PC-3 (cell line): ENCODE results near the gene LRCOL1. TPM values are rescaled to one million over a fixed set of nuclear protein-coding genes. Genes with fewer than 3 reads are reported as not detected.

Experiments used
- ATAC-seq: fragments of 200-7000 bp; cut with Tn5 transposase; 2 replicates; pipeline ENCODE4 v1.9.1; 2020; ENCODE audit warnings: mild to moderate bottlenecking, moderate library complexity
- BruUV-seq: library from RNA; stranded (reverse); fragments of 400-500 nt; replicated peaks from 2 replicates; lab custom pipeline; 2021; lab: Mats Ljungman, UMichigan
- CTCF ChIA-PET: fragments of 300-600 bp; sonication (Branson Sonifier 250); formaldehyde crosslinking; loops from one replicate; lab custom pipeline; 2022; ENCODE audit warnings: antibody characterized with exemption; lab: Charles Lee
- POLR2A ChIA-PET: fragments of 300-600 bp; sonication (Branson Sonifier 250); formaldehyde crosslinking; loops from one replicate; lab custom pipeline; 2022; ENCODE audit warnings: antibody characterized with exemption; ENCODE audit not compliant: unreplicated experiment; lab: Charles Lee
- DNase-seq: peaks from one replicate; pipeline ENCODE4 v3.0.0-alpha.2; 2015
- H2AFZ ChIP-seq: fragments of 300-600 bp; sonication (generic); 2 replicates; pipeline ENCODE4 v1.6.0; 2016; ENCODE audit warnings: antibody characterized with exemption, low read length
- H3F3A ChIP-seq: fragments of 300-600 bp; sonication (generic); one replicate; pipeline ENCODE4 v1.6.0; 2017; ENCODE audit warnings: antibody characterized with exemption, low read length, control low read depth, mild to moderate bottlenecking; ENCODE audit not compliant: unreplicated experiment
- H3K27ac ChIP-seq: fragments of 300-600 bp; sonication (generic); 2 replicates; pipeline ENCODE4 v1.5.1; 2016; ENCODE audit warnings: mild to moderate bottlenecking, low read length
- H3K27me3 ChIP-seq: fragments of 300-600 bp; sonication (generic); 2 replicates; pipeline ENCODE4 v1.6.1; 2016; ENCODE audit warnings: low read length, mixed read lengths
- H3K36me3 ChIP-seq: fragments of 300-600 bp; sonication (generic); 2 replicates; pipeline ENCODE4 v1.6.1; 2016; ENCODE audit warnings: low read depth, mixed run types, low read length, mixed read lengths
- H3K4me1 ChIP-seq: fragments of 300-600 bp; sonication (generic); 2 replicates; pipeline ENCODE4 v1.5.1; 2016; ENCODE audit warnings: low read length; ENCODE audit not compliant: insufficient read depth
- H3K4me2 ChIP-seq: fragments of 300-600 bp; sonication (generic); 2 replicates; pipeline ENCODE4 v1.6.0; 2016; ENCODE audit warnings: low read length
- H3K4me3 ChIP-seq: fragments of 300-600 bp; sonication (generic); 2 replicates; pipeline ENCODE4 v1.5.1; 2016; ENCODE audit warnings: mild to moderate bottlenecking, low read length, mixed read lengths
- H3K79me2 ChIP-seq: fragments of 300-600 bp; sonication (generic); 2 replicates; pipeline ENCODE4 v1.6.1; 2017; ENCODE audit warnings: low read length, mixed read lengths
- H3K9ac ChIP-seq: fragments of 300-600 bp; sonication (generic); 2 replicates; pipeline ENCODE4 v1.6.0; 2016; ENCODE audit warnings: mild to moderate bottlenecking, low read length
- H3K9me2 ChIP-seq: fragments of 300-600 bp; sonication (generic); replicated peaks from 2 replicates; pipeline ENCODE4 v1.6.1; 2016; ENCODE audit warnings: mixed run types, low read length, mixed read lengths
- H3K9me3 ChIP-seq: fragments of 300-600 bp; sonication (generic); 2 replicates; pipeline ENCODE4 v1.6.1; 2016; ENCODE audit warnings: low read length, mixed read lengths
- H4K20me1 ChIP-seq: fragments of 300-600 bp; sonication (generic); 2 replicates; pipeline ENCODE4 v1.6.1; 2016; ENCODE audit warnings: low read length, mixed read lengths
- EZH2 ChIP-seq: fragments of 300-600 bp; sonication (generic); IDR thresholded peaks from one replicate; pipeline ENCODE4 v1.6.1; 2017; ENCODE audit warnings: antibody characterized with exemption, mild to moderate bottlenecking, low read length; ENCODE audit not compliant: unreplicated experiment
- EZH2phosphoT487 ChIP-seq: fragments of 300-600 bp; sonication (generic); IDR thresholded peaks from 2 replicates; pipeline ENCODE4 v1.6.1; 2018; ENCODE audit warnings: mild to moderate bottlenecking, antibody characterized with exemption, low read length, borderline replicate concordance
- intact Hi-C: fragments of 100-400 bp; cut with micrococcal nuclease; formaldehyde crosslinking; loops from 2 replicates; pipeline ENCODE4 v1.9.0; 2023
- total RNA-seq: library from RNA; depleted of rRNA; stranded (reverse); fragments of >200 nt; gene quantifications from 2 replicates; pipeline ENCODE4 v1.2.3, GENCODE V29; 2014
- TF ChIP-seq, protein P1 (sequence below): fragments of 300-600 bp; sonication (generic); conservative IDR thresholded peaks from 2 replicates; pipeline ENCODE4 v1.5.1; 2017; ENCODE audit warnings: antibody characterized with exemption, low read depth, mild to moderate bottlenecking, low read length

Gene LRCOL1
- total RNA-seq, 1 experiment from 2014 or later = not detected

DNA sequence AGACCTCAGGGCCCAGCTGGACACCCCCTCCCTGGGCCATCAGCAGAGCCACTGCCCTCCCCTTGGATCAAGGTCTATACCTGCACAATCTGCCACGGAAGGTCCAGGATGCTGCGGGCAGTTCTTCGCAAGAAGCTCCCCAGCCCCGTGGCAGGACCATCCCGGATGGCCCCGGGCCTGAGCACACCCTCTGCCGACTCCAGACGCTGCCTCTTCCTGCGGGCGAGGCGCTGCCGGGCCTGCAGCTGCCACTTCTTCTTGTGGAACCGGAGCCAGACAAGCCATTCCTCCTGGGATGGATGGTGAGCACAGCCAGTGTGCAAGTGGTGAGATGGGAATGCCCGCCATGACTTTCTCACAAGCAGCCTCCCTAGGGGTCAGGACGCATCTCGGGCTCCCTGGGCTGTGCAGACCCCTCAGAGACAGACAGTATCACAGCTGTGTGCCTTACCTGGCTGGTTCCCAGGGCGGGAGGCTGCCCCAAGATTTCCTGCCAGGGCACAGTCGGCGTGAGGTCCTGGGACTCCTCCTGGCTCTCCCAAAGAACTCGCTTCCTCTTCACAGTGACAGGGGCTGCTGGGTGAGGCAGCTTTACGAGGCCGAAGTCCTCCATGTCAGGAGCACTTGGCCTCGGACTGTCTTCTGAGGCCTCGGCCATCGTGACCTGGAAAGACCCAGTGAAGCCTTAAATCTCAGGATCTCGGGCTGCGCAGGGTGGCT lies 39.0 kb upstream of the LRCOL1 start:
- CTCF ChIA-PET = no interaction called here
- TF ChIP-seq, protein P1, sequence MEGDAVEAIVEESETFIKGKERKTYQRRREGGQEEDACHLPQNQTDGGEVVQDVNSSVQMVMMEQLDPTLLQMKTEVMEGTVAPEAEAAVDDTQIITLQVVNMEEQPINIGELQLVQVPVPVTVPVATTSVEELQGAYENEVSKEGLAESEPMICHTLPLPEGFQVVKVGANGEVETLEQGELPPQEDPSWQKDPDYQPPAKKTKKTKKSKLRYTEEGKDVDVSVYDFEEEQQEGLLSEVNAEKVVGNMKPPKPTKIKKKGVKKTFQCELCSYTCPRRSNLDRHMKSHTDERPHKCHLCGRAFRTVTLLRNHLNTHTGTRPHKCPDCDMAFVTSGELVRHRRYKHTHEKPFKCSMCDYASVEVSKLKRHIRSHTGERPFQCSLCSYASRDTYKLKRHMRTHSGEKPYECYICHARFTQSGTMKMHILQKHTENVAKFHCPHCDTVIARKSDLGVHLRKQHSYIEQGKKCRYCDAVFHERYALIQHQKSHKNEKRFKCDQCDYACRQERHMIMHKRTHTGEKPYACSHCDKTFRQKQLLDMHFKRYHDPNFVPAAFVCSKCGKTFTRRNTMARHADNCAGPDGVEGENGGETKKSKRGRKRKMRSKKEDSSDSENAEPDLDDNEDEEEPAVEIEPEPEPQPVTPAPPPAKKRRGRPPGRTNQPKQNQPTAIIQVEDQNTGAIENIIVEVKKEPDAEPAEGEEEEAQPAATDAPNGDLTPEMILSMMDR = no peak
- TF ChIP-seq EZH2 (no peak), EZH2phosphoT487 (no peak)
- no peaks in the 10 kb centered on the region for H3K27me3 ChIP-seq
- no peak for ATAC-seq
- H3K79me2 ChIP-seq = no peaks in the 10 kb centered on the region
- no peak overlapping the region for H3K27ac ChIP-seq
- no TSS peak for BruUV-seq
- no peaks in the 10 kb centered on the region for H3K4me1 ChIP-seq
- no peaks in the 10 kb centered on the region for H4K20me1 ChIP-seq
- H3K9me2 ChIP-seq = no peaks in the 10 kb centered on the region
- H3K9ac ChIP-seq = no peak overlapping the region
- POLR2A ChIA-PET = no interaction called here
- no peak overlapping the region for H3K4me2 ChIP-seq
- no peak for DNase-seq
- H3K4me3 ChIP-seq = no peak overlapping the region
- peaks cover 55% of the 10 kb centered on the region for H3K36me3 ChIP-seq
- no peak overlapping the region for H2AFZ ChIP-seq
- intact Hi-C loops = no loop called here
- H3K9me3 ChIP-seq = no peaks in the 10 kb centered on the region
- no peaks in the 10 kb centered on the region for H3F3A ChIP-seq

DNA sequence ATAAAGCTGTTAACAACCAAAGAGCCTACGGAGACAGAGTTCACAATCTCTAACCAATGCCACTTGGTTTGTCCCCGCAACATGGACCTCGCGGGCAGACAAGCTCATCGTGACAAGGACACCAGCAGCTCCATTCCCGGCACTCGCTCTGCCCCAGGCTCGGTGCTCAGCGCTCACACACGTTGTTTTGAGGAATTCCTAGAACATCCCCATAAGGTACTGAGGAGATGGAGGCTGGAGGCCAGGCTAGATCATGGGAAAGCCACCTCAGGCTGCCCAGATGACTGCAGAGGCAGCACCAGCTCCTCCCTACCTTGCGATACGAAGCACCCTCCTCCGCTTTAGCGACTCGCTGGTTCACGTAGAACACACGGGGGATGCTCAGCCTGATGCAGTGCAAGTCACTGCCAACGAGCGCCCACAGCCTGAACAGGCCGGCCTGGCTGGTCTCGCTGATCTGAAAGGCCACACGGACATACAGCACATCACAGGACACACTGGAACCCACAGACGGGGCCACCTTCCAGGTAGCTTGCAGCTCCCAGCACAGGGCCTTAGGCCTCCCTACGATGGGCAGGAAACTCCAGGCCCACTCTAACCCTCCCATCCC lies 38.3 kb upstream of the LRCOL1 start:
- no peak overlapping the region for H3K9ac ChIP-seq
- H3K27ac ChIP-seq = no peak overlapping the region
- no peaks in the 10 kb centered on the region for H4K20me1 ChIP-seq
- H3K4me2 ChIP-seq = no peak overlapping the region
- H3K36me3 ChIP-seq = peaks cover 53% of the 10 kb centered on the region
- ATAC-seq (no peak), DNase-seq (no peak)
- CTCF ChIA-PET = no interaction called here
- H3K79me2 ChIP-seq = no peaks in the 10 kb centered on the region
- POLR2A ChIA-PET = no interaction called here
- no peaks in the 10 kb centered on the region for H3K4me1 ChIP-seq
- intact Hi-C loops = no loop called here
- no peaks in the 10 kb centered on the region for H3K9me2 ChIP-seq
- H3K4me3 ChIP-seq = no peak overlapping the region
- no peaks in the 10 kb centered on the region for H3F3A ChIP-seq
- no peaks in the 10 kb centered on the region for H3K9me3 ChIP-seq
- H3K27me3 ChIP-seq = no peaks in the 10 kb centered on the region
- BruUV-seq = no TSS peak
- H2AFZ ChIP-seq = no peak overlapping the region
- TF ChIP-seq, protein P1 = no peak

DNA sequence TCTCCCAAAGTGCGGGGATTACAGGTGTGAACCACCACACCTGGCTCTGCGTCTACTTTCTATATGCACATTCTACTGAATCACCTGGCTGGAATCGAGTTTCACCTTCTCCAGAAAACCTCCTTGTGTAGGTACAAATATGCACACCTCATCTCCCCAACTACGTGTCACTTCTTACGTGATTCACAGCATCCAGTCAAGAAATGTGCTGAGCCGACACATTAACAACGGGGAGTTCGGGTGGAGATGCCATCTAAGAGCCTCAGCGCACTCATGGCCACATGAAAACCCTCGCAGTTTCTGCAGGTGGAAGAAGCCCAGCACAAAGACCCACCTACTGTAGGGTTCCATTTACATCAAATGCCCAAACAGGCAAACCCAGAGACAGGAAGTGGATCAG lies 37.5 kb upstream of the LRCOL1 start:
- TF ChIP-seq EZH2 = no peak
- TF ChIP-seq, protein P1 = no peak
- no peak for TF ChIP-seq EZH2phosphoT487
- H4K20me1 ChIP-seq = no peaks in the 10 kb centered on the region
- ATAC-seq (no peak), DNase-seq (no peak)
- intact Hi-C loops = no loop called here
- H3K4me3 ChIP-seq = no peak overlapping the region
- H3K9ac ChIP-seq = no peak overlapping the region
- no peak overlapping the region for H2AFZ ChIP-seq
- no peaks in the 10 kb centered on the region for H3K9me2 ChIP-seq
- H3K79me2 ChIP-seq = no peaks in the 10 kb centered on the region
- H3F3A ChIP-seq = no peaks in the 10 kb centered on the region
- CTCF ChIA-PET = no interaction called here
- H3K27me3 ChIP-seq = no peaks in the 10 kb centered on the region
- H3K4me2 ChIP-seq = no peak overlapping the region
- no TSS peak for BruUV-seq
- POLR2A ChIA-PET = no interaction called here
- peaks cover 52% of the 10 kb centered on the region for H3K36me3 ChIP-seq
- no peak overlapping the region for H3K27ac ChIP-seq
- H3K9me3 ChIP-seq = no peaks in the 10 kb centered on the region
- H3K4me1 ChIP-seq = no peaks in the 10 kb centered on the region
